ENCODE results near the gene CD207.

The CD207 gene

DNA sequence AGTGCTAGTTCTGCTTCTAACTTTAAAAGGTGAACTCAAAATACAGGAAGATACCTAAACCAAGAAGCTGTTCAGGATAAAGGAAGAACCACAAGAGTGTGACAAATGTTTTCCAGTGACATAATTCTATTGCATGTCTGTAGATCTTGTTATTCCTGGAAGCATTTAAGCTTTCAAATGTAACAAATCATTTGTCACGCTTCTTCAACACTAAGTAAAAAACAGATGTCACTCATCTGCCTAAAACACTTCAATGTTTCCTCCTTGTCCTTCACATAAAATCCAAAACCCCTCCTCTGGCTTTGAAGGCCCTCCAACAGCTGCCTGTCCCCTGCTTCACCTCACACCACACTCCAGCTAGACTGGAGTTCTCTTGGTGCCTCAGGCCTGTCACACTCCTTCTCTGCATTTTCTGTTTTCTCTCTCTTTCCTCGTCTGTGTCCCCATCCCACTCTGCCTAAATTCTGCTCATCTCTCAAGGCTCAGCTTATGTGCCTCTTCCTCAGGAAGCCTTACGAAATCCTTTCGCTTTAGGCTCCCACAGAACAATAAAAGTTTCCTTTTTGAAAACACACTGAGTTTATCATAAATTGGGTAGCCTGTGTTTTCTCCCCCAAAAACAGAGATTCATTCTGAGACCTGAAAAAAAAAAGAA, 8.8 kb downstream of the CD207 start:
- H3K9me3 ChIP-seq, result no peaks in the 10 kb centered on the region
- DNase-seq, result no peak
- H3K27me3 ChIP-seq, result no peaks in the 10 kb centered on the region
- no peaks in the 10 kb centered on the region for H3K4me1 ChIP-seq
- H3K36me3 ChIP-seq, result no peaks in the 10 kb centered on the region
- no peak overlapping the region for H3K4me3 ChIP-seq (ENCODE audit: low read depth, low read length)
- TF ChIP-seq, protein P1, sequence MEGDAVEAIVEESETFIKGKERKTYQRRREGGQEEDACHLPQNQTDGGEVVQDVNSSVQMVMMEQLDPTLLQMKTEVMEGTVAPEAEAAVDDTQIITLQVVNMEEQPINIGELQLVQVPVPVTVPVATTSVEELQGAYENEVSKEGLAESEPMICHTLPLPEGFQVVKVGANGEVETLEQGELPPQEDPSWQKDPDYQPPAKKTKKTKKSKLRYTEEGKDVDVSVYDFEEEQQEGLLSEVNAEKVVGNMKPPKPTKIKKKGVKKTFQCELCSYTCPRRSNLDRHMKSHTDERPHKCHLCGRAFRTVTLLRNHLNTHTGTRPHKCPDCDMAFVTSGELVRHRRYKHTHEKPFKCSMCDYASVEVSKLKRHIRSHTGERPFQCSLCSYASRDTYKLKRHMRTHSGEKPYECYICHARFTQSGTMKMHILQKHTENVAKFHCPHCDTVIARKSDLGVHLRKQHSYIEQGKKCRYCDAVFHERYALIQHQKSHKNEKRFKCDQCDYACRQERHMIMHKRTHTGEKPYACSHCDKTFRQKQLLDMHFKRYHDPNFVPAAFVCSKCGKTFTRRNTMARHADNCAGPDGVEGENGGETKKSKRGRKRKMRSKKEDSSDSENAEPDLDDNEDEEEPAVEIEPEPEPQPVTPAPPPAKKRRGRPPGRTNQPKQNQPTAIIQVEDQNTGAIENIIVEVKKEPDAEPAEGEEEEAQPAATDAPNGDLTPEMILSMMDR (IDR thresholded peaks at IDR 0.05; ENCODE audit: low read depth, low read length), result no peak

DNA sequence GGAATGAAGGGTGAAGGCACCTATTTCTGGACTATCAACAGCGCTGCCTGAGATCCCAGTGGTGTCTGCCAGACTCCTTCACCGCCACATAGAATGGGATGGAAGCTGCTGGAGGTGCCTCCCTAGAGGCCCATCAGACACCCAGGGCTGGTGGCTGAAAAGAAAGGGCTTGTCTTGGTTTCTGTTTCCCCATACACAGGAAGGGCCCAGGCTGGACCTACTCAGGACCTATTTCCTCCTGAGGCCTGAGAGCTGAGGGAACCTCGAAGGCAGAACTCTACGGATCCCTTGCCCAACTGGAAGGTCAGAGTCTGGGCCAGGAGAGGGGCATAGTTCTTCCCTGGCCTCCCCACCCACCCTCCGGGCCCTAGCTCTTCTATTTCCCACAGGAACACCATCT, 12.4 kb downstream of the CD207 start:
- TF ChIP-seq, protein P1 (IDR thresholded peaks at IDR 0.05; ENCODE audit: low read depth, low read length), result no peak
- DNase-seq, result no peak
- Histone ChIP-seq H3K9me3 (no peaks in the 10 kb centered on the region), H3K27me3 (no peaks in the 10 kb centered on the region), H3K4me1 (no peaks in the 10 kb centered on the region), H3K36me3 (no peaks in the 10 kb centered on the region), H3K4me3 (ENCODE audit: low read depth, low read length) (no peak overlapping the region)

GRCh38 chr2:70822843-70823242, 12.8 kb downstream of the CD207 start:
- Histone ChIP-seq H3K27me3 (no peaks in the 10 kb centered on the region), H3K36me3 (no peaks in the 10 kb centered on the region), H3K4me1 (no peaks in the 10 kb centered on the region), H3K9me3 (no peaks in the 10 kb centered on the region), H3K4me3 (ENCODE audit: low read depth, low read length) (no peak overlapping the region)
- TF ChIP-seq, protein P1 (IDR thresholded peaks at IDR 0.05; ENCODE audit: low read depth, low read length), result no peak
- DNase-seq, result no peak

- no peak for DNase-seq
- Histone ChIP-seq H3K9me3 (no peaks in the 10 kb centered on the region), H3K36me3 (no peaks in the 10 kb centered on the region), H3K4me3 (ENCODE audit: low read depth, low read length) (no peak within 1 kb of the TSS), H3K4me1 (no peaks in the 10 kb centered on the region), H3K27me3 (no peaks in the 10 kb centered on the region)
- TF ChIP-seq, protein P1 (IDR thresholded peaks at IDR 0.05; ENCODE audit: low read depth, low read length), result no peak
These were observed 15.1 kb downstream of the CD207 start, which contains the start of gene CLEC4F for GRCh38 chr2:70820499-70820898. Gene CLEC4F (minus strand): TSS chr2:70820599. CDS start chr2:70820523, 76 bp downstream.

DNA sequence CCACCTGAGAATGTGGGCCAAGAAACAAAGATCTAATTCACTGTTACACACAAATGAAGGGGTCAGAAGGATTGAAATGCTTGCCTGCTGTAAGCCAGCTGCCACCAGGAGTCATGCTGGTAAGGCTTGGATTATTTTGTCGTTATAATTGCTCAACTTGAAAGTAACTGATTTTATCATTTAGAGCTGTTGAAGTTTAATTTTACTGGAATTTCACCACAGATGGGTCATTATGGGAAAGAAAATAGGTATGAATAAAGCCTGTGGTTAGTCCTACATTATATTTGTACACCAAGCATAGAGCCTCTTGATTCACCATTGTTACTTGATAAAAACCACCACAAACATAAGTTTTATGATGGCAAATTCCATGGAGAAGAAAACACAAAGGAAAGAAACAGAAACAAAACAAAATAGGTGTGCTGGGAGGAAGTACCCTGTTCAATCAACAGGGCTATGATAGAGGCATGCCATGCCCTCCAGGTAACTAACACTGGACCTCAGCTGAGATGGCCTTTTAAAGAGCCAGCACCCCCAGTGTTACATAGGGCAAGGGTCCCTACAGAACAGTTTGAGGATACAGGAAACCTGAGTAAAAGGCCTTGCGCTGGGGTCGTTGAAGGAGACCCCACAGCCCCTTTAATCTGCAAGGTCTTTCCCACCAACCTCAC, 18.2 kb downstream of the CD207 start:
- TF ChIP-seq, protein P1 (IDR thresholded peaks at IDR 0.05; ENCODE audit: low read depth, low read length), result no peak
- Histone ChIP-seq H3K4me3 (ENCODE audit: low read depth, low read length) (no peak overlapping the region), H3K27me3 (no peaks in the 10 kb centered on the region), H3K36me3 (no peaks in the 10 kb centered on the region), H3K4me1 (no peaks in the 10 kb centered on the region), H3K9me3 (no peaks in the 10 kb centered on the region)
- no peak for DNase-seq

DNA sequence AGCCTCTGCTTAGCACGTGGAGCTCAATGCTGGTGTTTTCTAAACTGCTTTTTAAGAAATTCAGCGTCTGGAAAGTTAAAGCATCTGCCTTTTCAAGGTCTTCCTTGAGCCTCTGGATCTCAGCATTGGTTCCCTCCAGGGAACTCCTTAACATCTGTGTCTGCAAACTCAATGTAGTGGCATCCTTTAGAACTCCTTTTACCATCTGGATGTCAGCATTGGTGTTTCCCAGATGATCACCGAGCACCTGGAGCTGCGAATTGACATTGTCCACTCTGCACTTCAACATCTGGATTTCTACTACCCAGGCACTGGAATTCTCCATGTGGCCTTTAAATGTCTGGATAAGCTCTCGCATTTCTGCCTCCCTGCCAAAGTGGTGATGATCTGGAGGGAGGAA, 18.9 kb downstream of the CD207 start:
- Histone ChIP-seq H3K9me3 (no peaks in the 10 kb centered on the region), H3K27me3 (no peaks in the 10 kb centered on the region), H3K36me3 (no peaks in the 10 kb centered on the region), H3K4me1 (no peaks in the 10 kb centered on the region), H3K4me3 (ENCODE audit: low read depth, low read length) (no peak overlapping the region)
- TF ChIP-seq, protein P1 (IDR thresholded peaks at IDR 0.05; ENCODE audit: low read depth, low read length), result no peak
- no peak for DNase-seq

Data from BE2C (cell line).